ENCODE data around the gene ARHGEF4.

DNA sequence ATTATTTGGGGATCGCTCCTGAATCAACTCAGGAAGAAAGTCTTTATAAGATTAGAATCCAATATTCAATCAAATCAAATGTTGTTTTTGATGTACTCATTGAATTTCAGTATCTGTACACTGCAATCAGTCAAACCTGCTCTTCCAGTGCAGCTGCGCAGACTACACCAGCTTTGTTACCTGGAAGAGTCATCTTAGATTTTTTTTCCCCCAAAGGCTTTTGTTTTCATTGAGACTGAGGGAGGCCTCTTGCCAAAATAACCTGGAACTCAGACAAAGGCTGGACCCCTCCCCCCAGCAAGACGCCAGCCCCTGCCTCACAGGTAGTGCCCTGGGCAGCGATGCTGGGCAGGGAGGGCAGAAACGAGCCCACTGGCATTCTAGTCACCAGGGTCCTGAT, 74.8 kb downstream of the ARHGEF4 start:
- TF ChIP-seq POLR2A (IDR thresholded peaks at IDR 0.05) (no peak), POLR2AphosphoS5 (IDR thresholded peaks at IDR 0.05) (no peak)

Measured in suprapubic skin (tissue), 4 donors.